MCF 10A (cell line): ENCODE measurements around the gene EHMT2. TPM values are rescaled to one million over a fixed set of nuclear protein-coding genes. Genes with fewer than 3 reads are reported as not detected.
"Not testable (repeated sequence)": the region's sequence is repeated elsewhere in the genome, so short reads cannot be mapped to it uniquely, and the experiment has no call there.

Source experiments
- BruUV-seq: library from RNA; stranded (reverse); fragments of 400-500 nt; replicated peaks from 2 replicates; lab custom pipeline; 2021; lab: Mats Ljungman, UMichigan
- CTCF ChIA-PET: fragments of 300-600 bp; sonication (Branson Sonifier 250); formaldehyde crosslinking; extraction: SDS; loops from one replicate; lab custom pipeline; 2021; ENCODE audit warnings: antibody characterized with exemption, inconsistent platforms; lab: Yijun Ruan, JAX
- POLR2A ChIA-PET: fragments of 300-600, 350-650 bp; sonication (Branson Sonifier 250); formaldehyde crosslinking; extraction: SDS; loops from one replicate; lab custom pipeline; 2020; ENCODE audit warnings: antibody characterized with exemption, inconsistent platforms; lab: Yijun Ruan, JAX
- DNase-seq: peaks from one replicate; pipeline ENCODE4 v3.0.0-alpha.2; 2018; ENCODE audit not compliant: unreplicated experiment
- H3K27ac Mint-ChIP-seq: one replicate; pipeline ENCODE4 v1.8.0; 2022; ENCODE audit warnings: mild to moderate bottlenecking, low read depth, mixed read lengths; ENCODE audit not compliant: unreplicated experiment
- H3K27me3 Mint-ChIP-seq: one replicate; pipeline ENCODE4 v1.8.0; 2022; ENCODE audit warnings: mixed read lengths; ENCODE audit not compliant: insufficient read depth, unreplicated experiment
- H3K36me3 Mint-ChIP-seq: one replicate; pipeline ENCODE4 v1.8.0; 2022; ENCODE audit warnings: mild to moderate bottlenecking, moderate library complexity, mixed read lengths; ENCODE audit not compliant: insufficient read depth, unreplicated experiment
- H3K4me1 Mint-ChIP-seq: one replicate; pipeline ENCODE4 v1.8.0; 2022; ENCODE audit warnings: mixed read lengths; ENCODE audit not compliant: insufficient read depth, unreplicated experiment
- H3K4me3 Mint-ChIP-seq: one replicate; pipeline ENCODE4 v1.8.0; 2022; ENCODE audit warnings: mild to moderate bottlenecking, moderate library complexity, mixed read lengths; ENCODE audit not compliant: unreplicated experiment
- H3K9me3 Mint-ChIP-seq: one replicate; pipeline ENCODE4 v1.8.0; 2022; ENCODE audit warnings: mixed read lengths; ENCODE audit not compliant: unreplicated experiment
- CTCF ChIP-seq: fragments of 200-600 bp; IDR thresholded peaks from one replicate; pipeline ENCODE4 v1.8.0; 2022; ENCODE audit warnings: antibody characterized with exemption, mild to moderate bottlenecking; ENCODE audit not compliant: unreplicated experiment
- intact Hi-C: fragments of 100-400 bp; cut with micrococcal nuclease; formaldehyde crosslinking; loops from 2 replicates; pipeline ENCODE4 v1.14.1; 2022
- total RNA-seq: library from RNA; stranded (reverse); gene quantifications from 2 replicates; pipeline ENCODE4 v1.2.3, GENCODE V29; 2022

EHMT2 gene
- total RNA-seq, 1 experiment from 2014 or later: 20.2 TPM

DNA sequence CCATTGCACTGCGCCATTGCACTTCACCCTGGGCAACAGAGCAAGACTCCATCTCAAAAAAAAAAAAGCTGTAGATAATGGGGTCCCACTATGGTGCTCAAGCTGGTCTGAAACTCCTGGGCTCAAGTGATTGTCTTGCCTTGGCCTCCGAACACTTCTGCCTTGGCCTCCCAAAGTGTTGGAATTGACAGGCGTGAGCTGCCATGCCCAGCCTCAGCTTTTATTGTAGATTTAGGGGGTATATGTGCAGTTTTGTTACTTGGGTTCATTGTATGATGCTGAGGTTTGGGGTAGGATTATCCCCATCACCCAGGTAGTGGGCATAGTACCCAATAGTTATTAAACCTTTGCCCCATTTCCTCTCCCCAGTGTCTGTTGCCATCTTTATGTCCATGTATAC lies 58.5 kb downstream of the EHMT2 start:
- DNase-seq: no peak
- H3K27me3 Mint-ChIP-seq: no peaks in the 10 kb centered on the region
- no peak for TF ChIP-seq CTCF
- no peaks in the 10 kb centered on the region for H3K9me3 Mint-ChIP-seq
- CTCF ChIA-PET: interaction anchor here (0.6 to 0.9 kb wide), 4 partner anchors 23 to 110 kb away, joined by 3 to 6 read pairs (median 4); partner anchors contain the start of genes DDAH2 and NEU1
- POLR2A ChIA-PET: interaction anchor here (0.7 to 11.2 kb wide), 9 partner anchors 9 to 174 kb away, joined by 3 to 202 read pairs (median 5); partner anchors contain the start of genes GPANK1, HSPA1A, HSPA1B and HSPA1L
- H3K4me1 Mint-ChIP-seq: peaks cover 18% of the 10 kb centered on the region
- intact Hi-C loops: loop anchor here (10.0 kb wide), 1 partner anchor 116 kb away; the partner anchor contains the start of genes NELFE and SKIC2
- H3K4me3 Mint-ChIP-seq: peak overlapping the region; percentile 86
- BruUV-seq: no TSS peak
- no peak overlapping the region for H3K27ac Mint-ChIP-seq
- peaks cover 79% of the 10 kb centered on the region for H3K36me3 Mint-ChIP-seq

- not testable (repeated sequence) for H3K27me3 Mint-ChIP-seq, DNase-seq, H3K9me3 Mint-ChIP-seq, BruUV-seq, H3K27ac Mint-ChIP-seq
- intact Hi-C loops: loop anchor here (10.0 kb wide), 1 partner anchor 117 kb away; the partner anchor contains the start of genes NELFE and SKIC2
- peaks cover 18% of the 10 kb centered on the region for H3K4me1 Mint-ChIP-seq
- ChIA-PET CTCF (interaction anchor here (0.6 to 0.9 kb wide), 3 partner anchors 40 to 1027 kb away, joined by 3 to 6 read pairs (median 4); partner anchors contain the start of gene DDAH2), POLR2A (interaction anchor here (0.7 to 11.2 kb wide), 9 partner anchors 15 to 173 kb away, joined by 3 to 202 read pairs (median 4); partner anchors contain the start of genes GPANK1, HSPA1A, HSPA1B and HSPA1L)
- peak overlapping the region; percentile 86 for H3K4me3 Mint-ChIP-seq
- peaks cover 79% of the 10 kb centered on the region for H3K36me3 Mint-ChIP-seq
These were observed 59.4 kb downstream of the EHMT2 start for GRCh38 chr6:31838114-31838553.

DNA sequence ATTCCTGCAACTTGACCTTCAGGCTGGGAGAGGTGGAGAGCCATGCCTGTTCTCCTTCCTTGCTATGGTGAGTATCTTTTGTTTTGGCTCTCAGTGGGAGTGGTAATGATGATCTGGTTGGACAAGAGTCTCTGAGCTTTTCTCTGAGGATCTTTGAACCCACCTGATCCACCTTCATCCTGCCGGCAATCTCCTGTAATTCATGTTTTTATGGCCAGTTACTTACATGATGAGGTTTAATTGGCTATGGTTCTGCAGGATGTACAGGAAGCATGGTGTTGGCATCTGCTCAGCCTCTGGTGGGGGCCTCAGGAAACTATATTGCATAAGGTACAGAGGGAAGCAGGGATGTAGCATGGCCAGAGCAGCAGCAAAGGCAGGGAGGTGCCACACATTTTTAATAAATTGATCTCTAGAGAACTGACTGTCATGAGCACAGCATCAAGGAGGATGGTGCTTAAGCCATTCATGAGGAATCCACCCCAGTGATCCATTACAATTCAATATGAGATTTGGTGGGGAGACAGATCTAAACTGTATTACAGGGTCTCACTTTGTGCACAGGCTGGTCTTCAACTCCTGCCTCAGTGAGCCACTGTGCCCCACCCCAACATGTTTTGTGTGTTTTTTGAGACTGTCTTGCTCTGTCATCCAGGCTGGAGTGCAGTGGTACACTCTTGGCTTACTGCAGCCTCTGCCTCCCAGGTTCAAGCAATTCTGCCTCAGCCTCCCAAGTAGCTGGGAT lies 60.0 kb downstream of the EHMT2 start:
- DNase-seq: no peak
- no TSS peak for BruUV-seq
- Mint-ChIP-seq H3K4me1 (peaks cover 18% of the 10 kb centered on the region), H3K9me3 (no peaks in the 10 kb centered on the region), H3K36me3 (peaks cover 79% of the 10 kb centered on the region), H3K4me3 (peak overlapping the region; percentile 86), H3K27ac (no peak overlapping the region), H3K27me3 (no peaks in the 10 kb centered on the region)
- POLR2A ChIA-PET: interaction anchor here (0.6 to 11.2 kb wide), 24 partner anchors 9 to 1239 kb away, joined by 3 to 202 read pairs (median 4); partner anchors contain the start of genes ABHD16A, C6orf47, CLIC1 and DDAH2
- no peak for TF ChIP-seq CTCF
- CTCF ChIA-PET: interaction anchor here (0.6 to 1.0 kb wide), 4 partner anchors 39 to 141 kb away, joined by 3 to 4 read pairs (median 3); no protein-coding TSS in a partner anchor
- intact Hi-C loops: loop anchor here (10.0 kb wide), 1 partner anchor 117 kb away; the partner anchor contains the start of genes NELFE and SKIC2

DNA sequence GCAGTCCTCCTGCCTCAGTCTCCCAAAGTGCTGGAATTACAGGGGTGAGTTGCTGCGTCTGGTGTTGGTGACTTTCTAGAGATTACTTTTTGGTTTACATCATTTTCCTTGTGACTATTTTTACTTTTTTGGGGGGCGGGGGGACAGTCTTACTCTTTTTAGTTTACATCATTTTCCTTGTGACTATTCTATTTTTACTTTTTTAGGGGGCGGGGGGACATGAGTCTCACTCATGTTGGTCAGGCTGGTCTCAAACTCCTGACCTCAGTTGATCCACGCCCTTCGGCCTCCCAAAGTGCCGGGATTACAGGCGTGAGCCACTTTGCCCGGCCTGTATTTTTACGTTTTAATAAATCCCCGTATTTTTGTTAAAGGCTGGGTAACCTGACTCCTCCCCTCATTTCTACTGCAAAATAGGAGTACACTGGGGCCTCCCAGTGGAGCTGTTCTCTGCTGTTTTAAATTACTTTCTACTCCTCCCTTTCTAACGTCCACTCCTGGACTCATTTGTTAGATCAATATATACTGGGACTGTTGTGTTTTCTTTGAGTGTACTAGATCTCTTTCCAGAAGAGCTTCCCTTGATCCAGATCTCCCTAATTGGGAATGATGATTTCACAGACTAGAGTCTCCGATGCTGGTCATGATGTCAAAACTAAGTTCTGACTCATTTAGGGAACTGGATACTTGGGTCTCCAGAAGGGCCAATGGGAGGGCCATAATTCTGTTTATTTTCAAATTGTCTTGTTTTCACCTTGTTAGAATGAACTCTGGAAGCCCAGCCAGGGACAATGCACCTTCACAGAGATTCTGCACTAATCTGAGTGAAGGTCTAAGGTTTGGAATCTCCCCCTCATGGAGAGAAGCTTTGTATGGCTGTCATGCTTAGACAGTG lies 60.8 kb downstream of the EHMT2 start:
- peaks cover 73% of the 10 kb centered on the region for H3K36me3 Mint-ChIP-seq
- TF ChIP-seq CTCF: no peak
- H3K4me3 Mint-ChIP-seq: peak overlapping the region; percentile 86
- H3K9me3 Mint-ChIP-seq: no peaks in the 10 kb centered on the region
- DNase-seq: peak; percentile 45
- H3K27me3 Mint-ChIP-seq: no peaks in the 10 kb centered on the region
- H3K4me1 Mint-ChIP-seq: peaks cover 18% of the 10 kb centered on the region
- ChIA-PET POLR2A (interaction anchor here (0.6 to 11.2 kb wide), 27 partner anchors 10 to 1238 kb away, joined by 3 to 202 read pairs (median 4); partner anchors contain the start of genes ABHD16A, C6orf47, CLIC1 and DDAH2), CTCF (interaction anchor here (0.7 to 1.4 kb wide), 6 partner anchors 50 to 278 kb away, joined by 3 to 5 read pairs (median 4); partner anchors contain the start of gene LY6G5C)
- no TSS peak for BruUV-seq
- H3K27ac Mint-ChIP-seq: peak overlapping the region; percentile 99
- intact Hi-C loops: loop anchor here (10.0 kb wide), 1 partner anchor 118 kb away; the partner anchor contains the start of genes NELFE and SKIC2
